Measurements from ENCODE around the gene ACSBG1. TPM values are rescaled to one million over a fixed set of nuclear protein-coding genes. Genes with fewer than 3 reads are reported as not detected.

The ACSBG1 gene
- total RNA-seq, 2 donors from 2014 or later: 7.4 TPM; not detected in 1

DNA sequence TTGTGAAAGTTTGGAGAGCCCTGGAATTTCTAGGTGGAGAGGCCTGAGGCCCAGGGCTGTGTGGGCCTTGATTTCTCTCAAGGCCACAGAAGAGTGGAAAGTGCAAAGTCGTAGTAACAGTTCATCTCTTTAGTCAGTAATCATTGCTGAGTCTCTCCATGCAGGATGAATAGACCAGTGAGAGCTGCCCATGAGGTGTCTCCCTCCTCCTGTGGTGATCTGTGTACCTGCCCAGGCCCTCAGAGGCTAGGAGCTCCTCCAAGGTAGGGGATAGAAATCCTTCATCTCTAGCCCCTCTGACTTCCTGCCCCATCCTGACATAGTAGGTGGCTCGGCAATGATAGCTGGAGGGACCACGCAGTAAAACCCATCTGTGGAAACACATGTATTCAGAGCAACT lies 92.0 kb downstream of the ACSBG1 start:
- H3K4me3 ChIP-seq: no peak overlapping the region
- H3K27ac ChIP-seq: no peak overlapping the region
- TF ChIP-seq POLR2AphosphoS5 (IDR thresholded peaks at IDR 0.05) (no peak), POLR2A (IDR thresholded peaks at IDR 0.05) (no peak)
- TF ChIP-seq, protein P1, sequence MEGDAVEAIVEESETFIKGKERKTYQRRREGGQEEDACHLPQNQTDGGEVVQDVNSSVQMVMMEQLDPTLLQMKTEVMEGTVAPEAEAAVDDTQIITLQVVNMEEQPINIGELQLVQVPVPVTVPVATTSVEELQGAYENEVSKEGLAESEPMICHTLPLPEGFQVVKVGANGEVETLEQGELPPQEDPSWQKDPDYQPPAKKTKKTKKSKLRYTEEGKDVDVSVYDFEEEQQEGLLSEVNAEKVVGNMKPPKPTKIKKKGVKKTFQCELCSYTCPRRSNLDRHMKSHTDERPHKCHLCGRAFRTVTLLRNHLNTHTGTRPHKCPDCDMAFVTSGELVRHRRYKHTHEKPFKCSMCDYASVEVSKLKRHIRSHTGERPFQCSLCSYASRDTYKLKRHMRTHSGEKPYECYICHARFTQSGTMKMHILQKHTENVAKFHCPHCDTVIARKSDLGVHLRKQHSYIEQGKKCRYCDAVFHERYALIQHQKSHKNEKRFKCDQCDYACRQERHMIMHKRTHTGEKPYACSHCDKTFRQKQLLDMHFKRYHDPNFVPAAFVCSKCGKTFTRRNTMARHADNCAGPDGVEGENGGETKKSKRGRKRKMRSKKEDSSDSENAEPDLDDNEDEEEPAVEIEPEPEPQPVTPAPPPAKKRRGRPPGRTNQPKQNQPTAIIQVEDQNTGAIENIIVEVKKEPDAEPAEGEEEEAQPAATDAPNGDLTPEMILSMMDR (IDR thresholded peaks at IDR 0.05): no peak
- no peaks in the 10 kb centered on the region for H3K36me3 ChIP-seq
- DNase-seq (ENCODE audit: low spot score): no peak
- H3K27me3 ChIP-seq (replicated peaks; ENCODE audit: insufficient read depth): no peaks in the 10 kb centered on the region
- H3K4me1 ChIP-seq (replicated peaks): no peaks in the 10 kb centered on the region
- WGBS: 80% methylated on average over 3 of the region's 3 CpGs
- intact Hi-C loops (cut with DNase I): no loop called here
- H3K9me3 ChIP-seq: no peaks in the 10 kb centered on the region

DNA sequence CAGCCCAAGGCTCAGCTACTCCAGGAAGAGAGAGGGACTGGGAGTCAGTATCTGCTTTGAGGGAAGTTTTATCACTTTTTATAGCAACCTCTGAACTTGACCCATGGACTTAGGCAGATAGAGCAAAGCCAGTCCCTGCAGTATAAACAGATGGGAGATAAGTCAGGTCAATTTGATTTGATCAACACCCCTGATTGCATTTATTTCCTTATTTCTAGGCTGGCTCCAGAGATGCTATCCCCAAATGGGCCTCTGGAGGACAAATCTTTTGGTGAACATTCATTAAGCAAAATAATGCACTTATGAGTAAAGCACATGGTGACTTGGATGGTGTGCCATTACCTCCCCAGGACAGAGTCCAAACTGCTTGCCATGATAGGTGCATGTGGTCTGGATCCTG lies 94.1 kb downstream of the ACSBG1 start:
- no peak for DNase-seq (ENCODE audit: low spot score)
- no peaks in the 10 kb centered on the region for H3K27me3 ChIP-seq (replicated peaks; ENCODE audit: insufficient read depth)
- H3K4me1 ChIP-seq (replicated peaks): no peaks in the 10 kb centered on the region
- TF ChIP-seq, protein P1 (IDR thresholded peaks at IDR 0.05): no peak
- TF ChIP-seq POLR2A (IDR thresholded peaks at IDR 0.05) (no peak), POLR2AphosphoS5 (IDR thresholded peaks at IDR 0.05) (no peak)
- no peaks in the 10 kb centered on the region for H3K9me3 ChIP-seq
- no peaks in the 10 kb centered on the region for H3K36me3 ChIP-seq
- no peak overlapping the region for H3K27ac ChIP-seq
- intact Hi-C loops (cut with DNase I): no loop called here
- no peak overlapping the region for H3K4me3 ChIP-seq

DNA sequence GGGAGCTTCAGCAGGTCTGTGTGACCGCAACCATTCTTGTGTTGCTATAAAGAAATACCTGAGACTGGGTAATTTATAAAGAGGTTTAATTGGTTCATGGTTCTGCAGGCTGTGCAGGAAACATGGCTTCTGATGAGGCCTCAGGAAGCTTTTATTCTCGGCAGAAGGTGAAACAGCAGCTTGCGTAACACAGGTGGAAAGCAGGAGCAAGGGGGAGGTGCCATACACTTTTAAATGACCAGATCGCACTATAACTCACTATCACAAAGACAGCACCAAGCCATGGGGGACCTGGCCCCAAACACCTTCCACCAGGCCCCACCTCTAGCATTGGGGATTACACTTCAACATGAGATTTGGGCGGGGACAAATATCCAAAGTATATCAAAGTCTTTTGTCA lies 94.8 kb downstream of the ACSBG1 start:
- Histone ChIP-seq H3K36me3 (no peaks in the 10 kb centered on the region), H3K4me1 (replicated peaks) (no peaks in the 10 kb centered on the region), H3K27me3 (replicated peaks; ENCODE audit: insufficient read depth) (no peaks in the 10 kb centered on the region), H3K9me3 (no peaks in the 10 kb centered on the region), H3K27ac (no peak overlapping the region), H3K4me3 (no peak overlapping the region)
- no peak for TF ChIP-seq POLR2AphosphoS5 (IDR thresholded peaks at IDR 0.05)
- no peak for TF ChIP-seq POLR2A (IDR thresholded peaks at IDR 0.05)
- TF ChIP-seq, protein P1 (IDR thresholded peaks at IDR 0.05): no peak
- intact Hi-C loops (cut with DNase I): no loop called here
- WGBS: 92% methylated on average over 5 of the region's 5 CpGs
- no peak for DNase-seq (ENCODE audit: low spot score)

DNA sequence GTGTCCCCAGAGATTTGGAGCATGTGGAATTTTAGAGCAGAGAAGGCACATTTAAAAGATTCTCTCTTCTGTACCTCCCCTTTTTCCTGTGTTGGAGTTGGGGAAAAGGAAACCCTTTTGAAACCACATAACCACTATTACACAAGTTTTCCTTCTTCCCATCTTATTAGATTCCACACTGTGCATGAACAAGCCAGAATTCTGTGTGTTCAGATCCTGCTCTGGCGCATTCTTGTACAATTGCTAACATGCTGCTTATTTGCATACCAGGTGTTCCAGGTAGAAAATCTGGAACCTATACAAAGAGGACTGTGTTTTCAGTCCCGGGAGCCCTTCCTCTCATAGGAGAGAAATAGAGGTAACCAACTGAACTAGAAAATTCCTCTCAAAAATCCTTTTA lies 100.6 kb downstream of the ACSBG1 start:
- H3K27ac ChIP-seq: peak overlapping the region; percentile 50 to 77
- no peak overlapping the region for H3K4me3 ChIP-seq
- 59% methylated on average over 2 of the region's 2 CpGs for WGBS
- TF ChIP-seq, protein P1 (IDR thresholded peaks at IDR 0.05): no peak
- peak; percentile 93 for TF ChIP-seq POLR2AphosphoS5 (IDR thresholded peaks at IDR 0.05)
- no peaks in the 10 kb centered on the region for H3K9me3 ChIP-seq
- DNase-seq (ENCODE audit: low spot score): peak; percentile 79
- H3K27me3 ChIP-seq (replicated peaks; ENCODE audit: insufficient read depth): no peaks in the 10 kb centered on the region
- no peaks in the 10 kb centered on the region for H3K36me3 ChIP-seq
- intact Hi-C loops (cut with DNase I): loop anchor here (5.0 kb wide), 1 partner anchor 108 kb away; no protein-coding TSS in a partner anchor
- H3K4me1 ChIP-seq (replicated peaks): peaks cover 7% of the 10 kb centered on the region

DNA sequence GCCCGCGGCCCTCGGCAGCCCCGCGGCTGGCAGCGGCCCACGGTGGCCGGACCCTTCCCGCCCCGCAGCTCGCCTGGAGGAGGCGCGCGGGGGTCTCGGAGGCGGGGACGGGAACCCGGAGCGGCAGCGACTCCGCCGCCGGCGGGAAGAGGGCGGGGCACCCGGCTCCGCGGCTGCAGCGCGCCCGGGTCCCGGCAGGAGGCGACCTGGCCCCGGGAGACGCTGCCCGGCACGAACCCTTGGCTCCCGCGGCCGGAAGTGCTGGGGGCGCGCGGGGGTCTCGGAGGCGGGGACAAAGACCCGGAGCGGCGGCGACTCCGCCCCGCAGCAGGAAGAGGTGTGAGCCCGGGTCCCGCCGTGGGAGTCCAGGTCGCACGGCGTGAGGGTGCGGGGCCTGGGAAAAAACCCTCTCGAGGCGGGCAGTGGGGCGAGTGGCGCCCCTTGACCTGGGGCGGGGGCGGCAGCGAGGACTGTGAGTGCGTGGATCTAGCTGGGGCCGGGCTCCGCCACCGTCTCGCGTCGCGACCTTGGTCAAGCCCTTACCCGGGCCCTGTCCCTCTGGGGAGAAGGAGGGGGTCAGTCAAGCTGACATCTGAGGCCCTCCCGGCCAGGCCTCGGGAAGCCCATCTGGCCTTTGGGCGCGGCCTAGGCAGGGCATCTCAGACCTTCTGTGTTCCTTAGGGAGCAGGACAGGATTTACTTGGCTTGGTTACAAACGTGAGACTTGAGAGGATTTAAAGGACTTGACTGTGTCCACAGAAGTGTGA lies 102.9 kb downstream of the ACSBG1 start, which contains the start of gene CIB2:
Gene CIB2 (minus strand): TSS at position 151 of the 767 bp plus-strand sequence. CDS start 230 bp downstream, outside the sequence.
- DNase-seq (ENCODE audit: low spot score): peak; percentile 58
- TF ChIP-seq POLR2A (IDR thresholded peaks at IDR 0.05): peak; percentile 15
- TF ChIP-seq POLR2AphosphoS5 (IDR thresholded peaks at IDR 0.05): no peak
- TF ChIP-seq, protein P1 (IDR thresholded peaks at IDR 0.05): peak; percentile 70 to 94 (median 84)
- intact Hi-C loops (cut with DNase I): loop anchor here (5.0 kb wide), 1 partner anchor 111 kb away; no protein-coding TSS in a partner anchor
- Histone ChIP-seq H3K27me3 (replicated peaks; ENCODE audit: insufficient read depth) (no peaks in the 10 kb centered on the region), H3K36me3 (no peaks in the 10 kb centered on the region), H3K27ac (peak within 1 kb of the TSS; percentile 76 to 77), H3K4me1 (replicated peaks) (peaks cover 10% of the 10 kb centered on the region), H3K9me3 (no peaks in the 10 kb centered on the region), H3K4me3 (peak within 1 kb of the TSS; percentile 64 to 67)
- WGBS: under 1% methylated on average over 66 of the region's 79 CpGs

Measured in prostate gland (tissue), 2 donors.